Measurements from ENCODE around the gene ZNF385A. TPM values are rescaled to one million over a fixed set of nuclear protein-coding genes. Genes with fewer than 3 reads are reported as not detected.

The ZNF385A gene
- total and polyA plus RNA-seq, 9 of the 15 experiments (the other 6 are each of a cell fraction or from before 2014, with no cell fraction given), result 1.0 to 111 (median 7.7) TPM

GRCh38 chr12:54390668-54391551 lies 6.4 kb upstream of the ZNF385A start (continued):
- TF ChIP-seq BCOR (IDR thresholded peaks at IDR 0.05) (no peak), HCFC1 (IDR thresholded peaks at IDR 0.05; ENCODE audit: low read depth, low read length) (no peak), RBM22 (IDR thresholded peaks at IDR 0.05; ENCODE audit: low read depth, low read length, poor library complexity, severe bottlenecking) (no peak), EP400 (IDR thresholded peaks at IDR 0.05) (no peak), CREB1 (IDR thresholded peaks at IDR 0.05) (no peak), CREB1 (CRISPR knock-in tag; IDR thresholded peaks at IDR 0.05) (no peak), CBFA2T3 (IDR thresholded peaks at IDR 0.05) (peak; percentile 91), ZNF280B (CRISPR knock-in tag; IDR thresholded peaks at IDR 0.05) (no peak), TBP (optimal IDR thresholded peaks at IDR 0.05; ENCODE audit: low read depth, low read length) (peak; percentile 40), ZNF740 (CRISPR knock-in tag; IDR thresholded peaks at IDR 0.05) (peak; percentile 48), ZNF740 (tag; IDR thresholded peaks at IDR 0.05) (peak in 1 of 2 experiments; percentile 63; a peak in 1 of 4 replicates), SRSF7 (optimal IDR thresholded peaks at IDR 0.05; ENCODE audit: low read depth, low read length) (no peak), NR4A1 (CRISPR knock-in tag; IDR thresholded peaks at IDR 0.05) (no peak), NR4A1 (tag; IDR thresholded peaks at IDR 0.05) (no peak), HINFP (tag; conservative IDR thresholded peaks at IDR 0.05; ENCODE audit: low read depth) (no peak), E2F6 (IDR thresholded peaks at IDR 0.05; ENCODE audit: borderline replicate concordance in 1 of 2, extremely low read depth in 1 of 2, insufficient read depth in 1 of 2, insufficient read length in 1 of 2, low read depth in 1 of 2, low read length in 1 of 2, poor library complexity in 1 of 2, severe bottlenecking in 1 of 2) (peak; percentile 71 to 88), FOXA3 (CRISPR knock-in tag; conservative IDR thresholded peaks at IDR 0.05 in 1 of 2, IDR thresholded peaks at IDR 0.05 in 1 of 2) (no peak), PCBP1 (IDR thresholded peaks at IDR 0.05; ENCODE audit: low read depth, low read length, poor library complexity, severe bottlenecking) (peak; percentile 56)
